Subcutaneous adipose tissue (tissue), 4 donors: Measurements from ENCODE around the gene PHACTR2. TPM values are rescaled to one million over a fixed set of nuclear protein-coding genes. Genes with fewer than 3 reads are reported as not detected.

Experiments
- CTCF ChIP-seq: fragments of 450-650 bp; IDR thresholded peaks from one replicate; pipeline ENCODE4 v1.5.1; 2016; ENCODE audit warnings: low read depth, mild to moderate bottlenecking, control low read depth, antibody characterized with exemption, moderate library complexity
- total RNA-seq, 4 donors: library from RNA; depleted of rRNA; stranded (reverse); fragments of >200 nt; gene quantifications; one replicate each; pipeline ENCODE4 v1.1.0, GENCODE V29; 2016

The PHACTR2 gene
- total RNA-seq, 4 donors from 2014 or later, result 45.1 to 73.2 (median 52.8) TPM

GRCh38 chr6:143765422-143766184, 87.8 kb downstream of the PHACTR2 start:
- TF ChIP-seq CTCF, result no peak

GRCh38 chr6:143766185-143766553, 88.4 kb downstream of the PHACTR2 start:
- TF ChIP-seq CTCF, result no peak

GRCh38 chr6:143767433-143767832, 89.7 kb downstream of the PHACTR2 start:
- TF ChIP-seq CTCF, result no peak

- no peak for TF ChIP-seq CTCF
Observed at GRCh38 chr6:143772116-143773086, 94.6 kb downstream of the PHACTR2 start.

- no peak for TF ChIP-seq CTCF
Observed at GRCh38 chr6:143773506-143774150, 95.9 kb downstream of the PHACTR2 start.

- no peak for TF ChIP-seq CTCF
Observed at GRCh38 chr6:143774347-143774746, 96.6 kb downstream of the PHACTR2 start.

- TF ChIP-seq CTCF, result no peak
Observed at GRCh38 chr6:143775336-143775735, 97.6 kb downstream of the PHACTR2 start.
